Superior temporal gyrus (tissue), 1 donor: Measurements from ENCODE around the gene OSTF1.

ENCODE experiments used
- DNase-seq: peaks from one replicate; pipeline ENCODE4 v3.0.0-alpha.2; 2016; ENCODE audit errors: extremely low spot score

OSTF1 gene

DNA sequence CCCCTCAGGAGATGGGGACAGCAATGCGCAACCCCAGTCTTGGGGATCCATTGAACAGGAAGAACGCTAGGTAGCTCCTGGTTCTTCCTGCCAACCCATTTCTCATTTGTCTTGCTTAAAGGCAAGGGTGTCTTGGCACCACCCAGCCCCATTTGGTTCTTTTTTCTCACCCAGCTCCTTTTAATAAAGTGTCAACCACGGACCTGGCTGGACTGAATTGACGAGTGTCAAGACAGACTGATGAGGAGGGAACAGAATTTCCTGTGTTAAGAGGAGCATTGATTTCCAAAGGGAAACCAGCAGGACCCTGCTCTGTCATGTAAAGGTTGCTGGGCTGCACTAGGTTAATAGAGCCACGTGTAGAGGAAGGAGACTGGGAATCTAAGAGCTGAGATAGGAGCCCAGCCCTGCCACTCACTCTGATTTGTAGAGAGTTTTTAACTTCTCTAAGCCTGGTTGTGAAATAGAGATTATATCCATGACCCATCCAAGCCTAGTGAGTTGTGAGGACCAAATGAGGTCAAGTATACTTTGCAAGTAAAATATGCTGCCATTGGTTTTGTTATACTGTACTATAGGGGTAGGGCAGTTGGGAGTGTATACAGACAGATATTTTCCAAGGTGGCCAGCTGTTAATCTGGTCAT lies 33.7 kb downstream of the OSTF1 start:
- DNase-seq, result no peak

- peak; percentile 69 for DNase-seq
These were observed 35.4 kb downstream of the OSTF1 start for GRCh38 chr9:75123696-75124095.

GRCh38 chr9:75128535-75128934 lies 40.2 kb downstream of the OSTF1 start:
- no peak for DNase-seq

GRCh38 chr9:75130172-75130571 lies 41.9 kb downstream of the OSTF1 start:
- DNase-seq, result no peak

DNA sequence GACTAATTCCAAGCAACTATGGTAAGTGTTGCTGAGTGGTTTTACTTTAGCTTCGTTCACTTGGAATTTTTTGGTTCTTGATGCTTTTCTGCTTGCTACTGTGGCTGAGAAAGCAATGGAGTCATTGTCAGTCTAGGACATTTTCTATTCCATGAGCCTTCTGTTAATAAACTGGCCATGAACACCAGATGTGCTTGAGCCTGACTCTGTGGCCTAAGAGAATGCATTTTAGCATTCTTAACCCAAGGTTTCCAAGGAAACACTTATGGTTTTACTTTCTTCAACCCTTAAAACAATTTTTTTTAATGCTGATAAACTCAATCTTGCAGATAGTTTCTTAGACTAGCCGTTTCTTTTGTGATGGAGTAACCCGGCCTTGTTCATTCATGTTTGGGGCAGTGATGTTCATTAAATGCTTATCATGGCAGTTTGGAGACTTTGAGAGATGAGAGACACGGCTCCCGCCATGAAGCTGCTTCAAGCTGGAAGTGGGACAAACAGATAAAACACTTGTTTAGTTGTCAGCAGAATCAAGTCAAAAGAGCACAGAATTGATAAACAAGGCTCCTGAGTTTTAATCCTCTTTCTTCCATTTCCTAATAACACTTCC lies 42.4 kb downstream of the OSTF1 start:
- peak; percentile 48 for DNase-seq

- no peak for DNase-seq
These were observed 43.4 kb downstream of the OSTF1 start for GRCh38 chr9:75131700-75132099.

GRCh38 chr9:75132244-75132643 lies 43.9 kb downstream of the OSTF1 start:
- no peak for DNase-seq

GRCh38 chr9:75133396-75133795 lies 45.1 kb downstream of the OSTF1 start:
- no peak for DNase-seq

GRCh38 chr9:75134495-75134894 lies 46.2 kb downstream of the OSTF1 start:
- no peak for DNase-seq

GRCh38 chr9:75138260-75139040 lies 50.1 kb downstream of the OSTF1 start:
- DNase-seq, result no peak

- DNase-seq, result no peak
These were observed 50.9 kb downstream of the OSTF1 start for GRCh38 chr9:75139201-75139600.

DNA sequence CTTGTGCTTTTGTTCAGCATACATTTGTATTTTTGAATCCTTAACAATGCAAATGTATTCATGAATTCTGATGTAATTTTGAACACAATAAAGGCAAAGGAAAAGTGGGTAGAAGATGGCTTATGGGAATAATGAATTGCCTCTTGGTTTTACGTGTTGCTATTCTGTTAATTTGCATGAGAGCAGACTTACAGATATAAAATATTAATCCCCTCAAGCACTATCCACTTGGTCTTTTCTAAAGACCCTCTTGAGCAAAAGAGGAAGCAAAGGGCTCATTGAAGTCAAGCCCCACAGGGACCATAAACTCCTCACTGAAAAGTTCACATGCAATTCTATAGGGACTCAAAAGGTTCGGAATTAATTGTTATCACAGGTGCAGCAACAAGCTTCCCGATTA lies 51.9 kb downstream of the OSTF1 start:
- no peak for DNase-seq

GRCh38 chr9:75142202-75142601 lies 53.9 kb downstream of the OSTF1 start:
- DNase-seq, result no peak

GRCh38 chr9:75146229-75146628 lies 57.9 kb downstream of the OSTF1 start:
- DNase-seq, result no peak

- DNase-seq, result no peak
These were observed 59.3 kb downstream of the OSTF1 start for GRCh38 chr9:75147638-75148037.

DNA sequence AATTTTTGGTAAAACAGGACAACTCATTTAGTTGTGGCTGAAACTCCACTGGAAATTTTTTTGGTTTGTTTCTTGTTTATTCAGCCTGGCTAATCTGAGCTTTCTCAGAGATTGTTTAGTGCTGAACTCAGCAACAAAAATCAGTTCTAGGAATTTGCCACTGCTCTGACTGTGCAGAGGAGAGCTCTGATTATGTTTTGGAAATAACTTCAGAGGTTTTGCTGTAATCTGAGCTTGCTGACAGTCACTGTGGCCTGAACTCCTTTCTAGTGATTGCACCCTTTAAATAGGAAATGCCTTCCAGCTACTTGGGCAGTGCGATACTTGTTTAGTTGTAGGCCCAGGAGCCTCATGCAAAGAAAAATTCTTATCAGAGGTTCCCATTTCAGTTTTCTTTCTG lies 60.2 kb downstream of the OSTF1 start:
- DNase-seq, result no peak

DNA sequence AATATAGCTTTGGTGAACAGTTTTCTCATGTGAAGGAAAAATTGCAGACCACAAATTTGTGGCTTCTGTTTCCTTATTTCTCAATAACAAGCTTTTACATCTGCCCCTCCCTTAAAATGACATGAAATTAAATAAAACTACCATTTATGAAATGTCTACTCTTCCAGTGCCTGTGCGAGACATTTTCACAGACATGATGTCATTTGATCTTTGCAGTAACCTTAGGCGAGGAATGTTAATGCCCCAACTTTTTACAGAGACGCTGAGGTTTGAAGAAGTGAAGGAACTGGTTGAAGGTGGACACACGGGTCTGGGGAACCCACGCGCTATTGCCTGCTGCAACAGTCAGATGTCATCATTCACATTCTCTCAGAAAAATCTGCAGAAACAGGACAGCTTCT lies 61.5 kb downstream of the OSTF1 start:
- no peak for DNase-seq

GRCh38 chr9:75150512-75150911 lies 62.2 kb downstream of the OSTF1 start:
- no peak for DNase-seq

DNA sequence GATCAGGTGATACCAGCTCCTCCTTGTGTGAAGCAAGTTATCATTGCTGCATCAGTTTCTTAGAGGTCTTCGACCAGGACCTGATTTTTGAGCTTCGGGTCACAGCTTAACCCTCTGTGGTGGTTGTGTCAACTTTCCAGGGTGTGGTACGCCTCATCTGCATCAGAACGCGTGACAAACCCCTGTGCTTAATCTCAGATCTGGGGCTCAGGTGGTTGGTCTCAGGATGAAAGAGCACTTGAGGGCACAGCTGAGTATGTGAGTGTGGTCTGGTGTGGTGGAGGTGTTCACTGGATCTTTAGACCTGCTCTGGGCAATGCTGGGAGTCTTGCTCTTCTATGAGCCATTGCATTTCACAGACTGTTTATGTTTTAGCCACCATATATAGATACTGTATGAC lies 64.1 kb downstream of the OSTF1 start:
- DNase-seq, result no peak

GRCh38 chr9:75156858-75157257 lies 68.5 kb downstream of the OSTF1 start:
- DNase-seq, result no peak

- no peak for DNase-seq
These were observed 73.0 kb downstream of the OSTF1 start for GRCh38 chr9:75161116-75161857.

DNA sequence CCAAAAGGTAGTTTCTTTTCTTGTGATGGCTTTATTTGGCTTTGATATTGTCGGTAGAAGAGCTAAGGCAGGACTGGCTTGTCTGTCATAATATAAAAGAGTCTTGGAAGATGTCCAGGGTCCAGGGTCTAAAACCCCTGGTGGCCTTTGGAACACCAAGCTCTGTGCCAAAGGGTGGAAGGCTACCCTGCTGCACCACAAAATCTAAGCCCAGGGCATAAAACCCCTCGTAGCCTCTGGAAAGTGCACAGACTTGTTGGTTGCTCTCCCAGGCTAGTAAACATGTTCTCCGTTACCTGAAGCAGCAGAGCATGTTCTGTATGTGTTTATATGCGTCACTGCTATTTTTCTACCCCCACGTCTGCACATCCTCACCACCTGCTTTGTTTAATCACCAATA lies 75.5 kb downstream of the OSTF1 start:
- DNase-seq, result no peak
